Uterus (tissue), 4 donors: ENCODE results near the gene NCOA1. TPM values are rescaled to one million over a fixed set of nuclear protein-coding genes. Genes with fewer than 3 reads are reported as not detected.

ENCODE experiments used
- DNase-seq, 2 donors: peaks; one replicate each; pipeline ENCODE4 v3.0.0-alpha.2; 2019 to 2020
- H3K27ac ChIP-seq, 2 donors: fragments of 200-600 bp; sonication (generic); 1 replicate in 1 of 2; 2 replicates in 1 of 2; pipeline ENCODE4 v1.5.1; 2016 to 2018
- H3K27me3 ChIP-seq, 2 donors: fragments of 200-600 bp; sonication (generic); one replicate each; pipeline ENCODE4 v1.5.1; 2018 to 2019; ENCODE audit warnings: control low read depth in 1 of 2
- H3K36me3 ChIP-seq, 2 donors: fragments of 200-600 bp; sonication (generic); one replicate each; pipeline ENCODE4 v1.5.1; 2019; ENCODE audit warnings: control low read depth in 1 of 2
- H3K4me1 ChIP-seq, 2 donors: fragments of 200-600 bp; sonication (generic); one replicate each; pipeline ENCODE4 v1.5.1; 2018 to 2019; ENCODE audit warnings: control low read depth in 1 of 2
- H3K4me3 ChIP-seq, 2 donors: fragments of 200-600 bp; sonication (generic); 1 replicate in 1 of 2; 2 replicates in 1 of 2; pipeline ENCODE4 v1.5.1; 2018 to 2019; ENCODE audit warnings: mild to moderate bottlenecking in 1 of 2
- H3K9me3 ChIP-seq, 2 donors: fragments of 200-600 bp; sonication (generic); one replicate each; pipeline ENCODE4 v1.5.1; 2019; ENCODE audit warnings: control low read depth in 1 of 2
- CTCF ChIP-seq, 4 experiments: fragments of 200-600 bp in 2 of 4; fragments of 450-650 bp in 2 of 4; sonication (generic) in 2 of 4; IDR thresholded peaks; one replicate each; pipeline ENCODE4 v1.5.1; 2016 to 2019; ENCODE audit warnings: antibody characterized with exemption in 4 of 4, mild to moderate bottlenecking in 2 of 4, moderate library complexity in 1 of 4
- POLR2A ChIP-seq, 2 donors: fragments of 450-650 bp; IDR thresholded peaks; one replicate each; pipeline ENCODE4 v1.6.1; 2016; ENCODE audit warnings: antibody characterized with exemption in 2 of 2, mild to moderate bottlenecking in 1 of 2, moderate library complexity in 1 of 2
- intact Hi-C: fragments of 100-400 bp; cut with DNase I; formaldehyde crosslinking; loops from one replicate; pipeline ENCODE4 v1.15.1; 2023; ENCODE audit warnings: low total_unique reads
- total RNA-seq, 4 donors: library from RNA; depleted of rRNA in 3 of 4; stranded (reverse); fragments of >200 nt in 3 of 4; gene quantifications; one replicate each; pipeline versions ENCODE4 v1.1.0 to v1.2.4, GENCODE V29; 2014 to 2023
- donor health status: DM: yes; HTN: yes; CAD: no.

Gene NCOA1
- total RNA-seq, 4 donors from 2014 or later, result 38.7 to 88.5 (median 62.0) TPM

DNA sequence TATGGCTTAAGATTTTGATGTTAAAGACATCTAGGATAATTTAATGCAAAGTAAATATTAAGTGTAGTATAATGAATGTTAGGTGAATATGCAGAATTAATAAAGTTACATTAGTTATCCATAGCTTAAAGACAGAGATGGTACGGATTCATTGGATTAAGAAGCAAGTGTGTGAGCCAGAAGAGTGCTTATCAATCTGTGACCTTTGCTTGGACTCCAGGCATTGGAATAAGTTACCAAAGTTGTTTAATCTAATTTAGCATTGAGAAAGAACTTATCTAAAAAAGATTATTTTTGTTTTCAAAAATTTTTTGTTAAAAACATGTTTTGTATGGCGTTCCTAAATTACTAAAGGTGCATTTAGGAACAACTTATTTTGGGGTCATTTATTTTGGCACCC, 23.8 kb downstream of the NCOA1 start:
- H3K4me3 ChIP-seq, result no peak overlapping the region
- DNase-seq, result no peak
- no peak overlapping the region for H3K27ac ChIP-seq
- H3K36me3 ChIP-seq, result no peaks in the 10 kb centered on the region
- TF ChIP-seq CTCF (IDR thresholded peaks at IDR 0.05), result no peak
- no peak for TF ChIP-seq POLR2A (IDR thresholded peaks at IDR 0.05)
- intact Hi-C loops, result no loop called here
- H3K4me1 ChIP-seq, result peaks cover 0 to 4% of the 10 kb centered on the region in 2 donors
- no peaks in the 10 kb centered on the region for H3K27me3 ChIP-seq
- H3K9me3 ChIP-seq, result no peaks in the 10 kb centered on the region

DNA sequence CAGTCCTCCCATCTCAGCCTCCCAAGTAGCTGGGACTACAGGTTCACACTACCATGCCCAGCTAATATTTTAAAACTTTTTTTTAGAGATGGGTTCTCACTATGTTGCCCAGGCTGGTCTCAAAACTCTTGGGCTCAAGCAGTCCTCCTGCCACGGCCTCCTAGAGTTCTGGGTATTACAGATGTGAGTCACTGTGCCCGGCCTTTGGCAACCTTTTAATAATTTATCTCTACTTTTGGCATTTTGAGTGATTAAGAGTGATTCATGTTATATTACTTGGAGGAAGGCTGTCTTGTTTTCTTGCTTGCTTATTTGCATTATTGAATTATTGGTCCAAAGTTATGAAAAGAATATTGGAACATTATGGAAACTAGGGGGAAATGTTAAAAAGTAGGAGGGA, 24.3 kb downstream of the NCOA1 start:
- Histone ChIP-seq H3K27ac (no peak overlapping the region), H3K4me1 (peaks cover 0 to 4% of the 10 kb centered on the region in 2 donors), H3K4me3 (no peak overlapping the region), H3K36me3 (no peaks in the 10 kb centered on the region), H3K27me3 (no peaks in the 10 kb centered on the region), H3K9me3 (no peaks in the 10 kb centered on the region)
- intact Hi-C loops, result no loop called here
- TF ChIP-seq CTCF (IDR thresholded peaks at IDR 0.05), result no peak
- TF ChIP-seq POLR2A (IDR thresholded peaks at IDR 0.05), result no peak
- no peak for DNase-seq

DNA sequence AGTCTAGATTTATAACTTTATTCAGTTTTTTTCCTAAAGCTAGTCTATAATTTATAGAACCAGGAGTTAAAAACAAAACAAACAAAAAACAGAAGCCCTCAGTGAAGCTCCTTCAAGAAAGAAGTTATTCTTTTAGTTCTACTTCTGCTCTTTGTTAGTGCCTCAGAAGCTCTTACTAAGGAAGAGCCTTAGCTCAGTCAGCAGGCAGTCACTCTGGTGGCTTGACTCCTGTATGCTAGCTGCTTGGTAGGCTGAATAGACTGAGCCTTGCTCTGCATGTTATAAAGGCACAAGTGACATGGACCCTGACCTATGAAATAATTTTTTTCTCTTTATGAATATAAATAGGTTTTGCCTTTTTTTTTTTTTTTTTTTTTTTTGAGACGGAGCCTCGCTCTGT, 24.8 kb downstream of the NCOA1 start:
- H3K4me3 ChIP-seq, result no peak overlapping the region
- intact Hi-C loops, result no loop called here
- no peaks in the 10 kb centered on the region for H3K36me3 ChIP-seq
- no peaks in the 10 kb centered on the region for H3K9me3 ChIP-seq
- no peak overlapping the region for H3K27ac ChIP-seq
- DNase-seq, result no peak
- H3K4me1 ChIP-seq, result peaks cover 0 to 4% of the 10 kb centered on the region in 2 donors
- TF ChIP-seq CTCF (IDR thresholded peaks at IDR 0.05), result no peak
- TF ChIP-seq POLR2A (IDR thresholded peaks at IDR 0.05), result no peak
- H3K27me3 ChIP-seq, result no peaks in the 10 kb centered on the region

DNA sequence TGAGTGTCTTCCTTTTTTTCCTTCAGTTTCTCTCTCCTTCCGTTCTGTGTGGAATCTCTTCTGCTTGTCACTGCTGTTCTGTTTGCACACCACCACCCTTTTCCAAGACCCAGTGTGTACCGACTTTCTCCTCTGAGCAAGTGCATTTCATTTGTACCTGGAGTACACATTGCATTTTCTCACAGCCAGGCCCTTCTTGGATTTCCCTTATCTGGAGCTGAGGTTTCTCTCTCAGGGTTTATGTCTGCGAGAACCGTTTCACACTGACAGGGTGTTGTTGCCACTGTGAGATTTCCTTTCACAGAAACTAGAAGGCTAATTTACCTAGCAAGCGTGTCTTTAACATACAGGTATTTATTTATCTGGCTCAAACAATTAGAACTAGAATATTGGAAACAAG, 26.2 kb downstream of the NCOA1 start:
- TF ChIP-seq POLR2A (IDR thresholded peaks at IDR 0.05) (no peak), CTCF (IDR thresholded peaks at IDR 0.05) (no peak)
- H3K4me1 ChIP-seq, result peaks cover 0 to 4% of the 10 kb centered on the region in 2 donors
- H3K36me3 ChIP-seq, result no peaks in the 10 kb centered on the region
- H3K27me3 ChIP-seq, result no peaks in the 10 kb centered on the region
- H3K27ac ChIP-seq, result no peak overlapping the region
- DNase-seq, result no peak
- intact Hi-C loops, result no loop called here
- no peaks in the 10 kb centered on the region for H3K9me3 ChIP-seq
- H3K4me3 ChIP-seq, result no peak overlapping the region

- TF ChIP-seq CTCF (IDR thresholded peaks at IDR 0.05) (no peak), POLR2A (IDR thresholded peaks at IDR 0.05) (no peak)
- DNase-seq, result no peak
- no peak overlapping the region for H3K4me3 ChIP-seq
- no peaks in the 10 kb centered on the region for H3K27me3 ChIP-seq
- no peaks in the 10 kb centered on the region for H3K4me1 ChIP-seq
- intact Hi-C loops, result no loop called here
- no peaks in the 10 kb centered on the region for H3K9me3 ChIP-seq
- no peaks in the 10 kb centered on the region for H3K36me3 ChIP-seq
- H3K27ac ChIP-seq, result no peak overlapping the region
Observed at GRCh38 chr2:24520175-24520574, 29.1 kb downstream of the NCOA1 start.
